ENCODE results near the gene CLECL1.

DNA sequence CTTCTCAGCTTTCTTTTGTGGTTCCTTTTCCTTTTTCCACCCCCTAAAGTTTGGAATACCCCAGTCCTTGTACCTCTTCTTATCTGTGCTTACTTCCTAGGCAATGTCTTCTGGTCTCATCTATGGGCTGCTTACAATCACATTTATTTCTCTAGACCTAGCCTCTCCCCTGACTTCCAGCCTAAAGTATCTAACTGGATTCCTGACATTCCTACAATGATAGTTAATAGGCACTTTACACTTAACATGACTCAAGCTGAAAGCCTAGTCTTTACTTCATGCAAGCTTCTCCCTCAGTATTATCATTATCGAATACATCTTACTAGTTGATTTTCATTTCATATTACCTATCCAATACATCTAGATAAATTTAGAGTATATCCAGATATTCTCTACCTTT is 21.2 kb downstream of the CLECL1 start:
- TF ChIP-seq, protein P1, sequence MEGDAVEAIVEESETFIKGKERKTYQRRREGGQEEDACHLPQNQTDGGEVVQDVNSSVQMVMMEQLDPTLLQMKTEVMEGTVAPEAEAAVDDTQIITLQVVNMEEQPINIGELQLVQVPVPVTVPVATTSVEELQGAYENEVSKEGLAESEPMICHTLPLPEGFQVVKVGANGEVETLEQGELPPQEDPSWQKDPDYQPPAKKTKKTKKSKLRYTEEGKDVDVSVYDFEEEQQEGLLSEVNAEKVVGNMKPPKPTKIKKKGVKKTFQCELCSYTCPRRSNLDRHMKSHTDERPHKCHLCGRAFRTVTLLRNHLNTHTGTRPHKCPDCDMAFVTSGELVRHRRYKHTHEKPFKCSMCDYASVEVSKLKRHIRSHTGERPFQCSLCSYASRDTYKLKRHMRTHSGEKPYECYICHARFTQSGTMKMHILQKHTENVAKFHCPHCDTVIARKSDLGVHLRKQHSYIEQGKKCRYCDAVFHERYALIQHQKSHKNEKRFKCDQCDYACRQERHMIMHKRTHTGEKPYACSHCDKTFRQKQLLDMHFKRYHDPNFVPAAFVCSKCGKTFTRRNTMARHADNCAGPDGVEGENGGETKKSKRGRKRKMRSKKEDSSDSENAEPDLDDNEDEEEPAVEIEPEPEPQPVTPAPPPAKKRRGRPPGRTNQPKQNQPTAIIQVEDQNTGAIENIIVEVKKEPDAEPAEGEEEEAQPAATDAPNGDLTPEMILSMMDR (IDR thresholded peaks at IDR 0.05), result no peak
- no peak for TF ChIP-seq POLR2A (IDR thresholded peaks at IDR 0.05)
